Bronchial epithelial cell (primary cell): Measurements from ENCODE around the gene ENTPD3. TPM values are rescaled to one million over a fixed set of nuclear protein-coding genes. Genes with fewer than 3 reads are reported as not detected.

Experiments used
- DNase-seq: peaks from one replicate; pipeline ENCODE4 v3.0.0-alpha.2; 2010; ENCODE audit warnings: low read depth
- FAIRE-seq: peaks from 2 replicates; lab custom pipeline; 2011; peaks lifted over from hg19 to GRCh38; lab: Jason Lieb, UNC
- H3K27me3 ChIP-seq: 2 replicates; pipeline ENCODE4 v1.5.1; 2011; ENCODE audit warnings: low read length; ENCODE audit not compliant: control insufficient read depth, insufficient read depth
- H3K36me3 ChIP-seq: 2 replicates; pipeline ENCODE4 v1.5.1; 2011; ENCODE audit warnings: low read length; ENCODE audit not compliant: control insufficient read depth, insufficient read depth
- H3K4me3 ChIP-seq: 2 replicates; pipeline ENCODE4 v1.5.1; 2011; ENCODE audit warnings: mild to moderate bottlenecking, low read depth, low read length, control low read depth
- CTCF ChIP-seq: IDR thresholded peaks from 2 replicates; pipeline ENCODE4 v1.5.1; 2011; ENCODE audit warnings: mild to moderate bottlenecking, moderate library complexity, low read length, control low read depth, inconsistent platforms; ENCODE audit not compliant: insufficient read depth, severe bottlenecking
- total RNA-seq: library from RNA; depleted of rRNA; stranded (reverse); fragments of >200 nt; gene quantifications from 2 replicates; pipeline ENCODE4 v1.2.1, GENCODE V29; 2014

Gene ENTPD3
- total RNA-seq, 1 donor from 2014 or later: 8.4 TPM

- TF ChIP-seq CTCF: no peak
- FAIRE-seq: no peak
- DNase-seq: no peak
- Histone ChIP-seq H3K27me3 (no peaks in the 10 kb centered on the region), H3K4me3 (no peak overlapping the region), H3K36me3 (peaks cover 12% of the 10 kb centered on the region)
Observed at GRCh38 chr3:40463579-40463978, 76.6 kb downstream of the ENTPD3 start.

DNA sequence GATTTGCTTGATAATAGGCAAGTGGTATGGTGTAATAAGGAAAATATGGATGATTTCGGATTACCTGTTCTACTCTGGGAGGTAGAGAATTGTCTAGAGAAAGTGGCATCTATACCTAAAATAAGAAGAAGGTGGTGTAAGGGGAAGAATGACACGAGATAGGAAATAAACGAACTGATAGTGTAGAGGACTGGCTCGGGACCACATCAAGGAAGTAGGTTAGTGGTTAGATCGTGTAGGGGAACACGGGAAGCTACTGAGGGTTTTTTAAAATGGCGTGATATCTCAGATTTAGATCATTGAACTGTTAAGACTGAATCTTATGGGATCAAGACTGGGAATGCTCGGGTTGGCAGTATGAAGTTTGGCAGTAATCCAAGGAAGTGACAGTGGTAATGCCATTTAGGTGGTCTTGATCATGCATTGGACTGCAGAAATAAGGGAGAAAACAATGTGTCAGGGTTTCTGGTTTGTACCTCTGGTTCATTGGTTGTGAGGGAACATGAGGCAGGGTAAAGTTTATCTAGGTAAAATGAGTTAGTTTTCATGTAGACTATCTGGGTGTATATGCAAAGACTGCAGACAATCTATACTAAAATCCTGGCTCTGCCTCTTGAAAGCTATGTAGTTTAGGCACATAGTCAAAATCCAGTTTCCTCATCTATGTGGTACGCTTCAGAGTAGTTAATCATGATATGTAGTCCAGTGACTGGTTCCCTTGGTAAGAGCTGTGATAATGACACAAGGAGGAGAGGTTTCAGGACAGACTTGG lies 77.5 kb downstream of the ENTPD3 start:
- no peak for DNase-seq
- TF ChIP-seq CTCF: no peak
- H3K36me3 ChIP-seq: peaks cover 8% of the 10 kb centered on the region
- H3K27me3 ChIP-seq: no peaks in the 10 kb centered on the region
- no peak overlapping the region for H3K4me3 ChIP-seq
- FAIRE-seq: no peak

GRCh38 chr3:40465111-40465407 lies 78.1 kb downstream of the ENTPD3 start:
- Histone ChIP-seq H3K36me3 (peaks cover 8% of the 10 kb centered on the region), H3K4me3 (no peak overlapping the region), H3K27me3 (no peaks in the 10 kb centered on the region)
- no peak for FAIRE-seq
- DNase-seq: no peak
- no peak for TF ChIP-seq CTCF

DNA sequence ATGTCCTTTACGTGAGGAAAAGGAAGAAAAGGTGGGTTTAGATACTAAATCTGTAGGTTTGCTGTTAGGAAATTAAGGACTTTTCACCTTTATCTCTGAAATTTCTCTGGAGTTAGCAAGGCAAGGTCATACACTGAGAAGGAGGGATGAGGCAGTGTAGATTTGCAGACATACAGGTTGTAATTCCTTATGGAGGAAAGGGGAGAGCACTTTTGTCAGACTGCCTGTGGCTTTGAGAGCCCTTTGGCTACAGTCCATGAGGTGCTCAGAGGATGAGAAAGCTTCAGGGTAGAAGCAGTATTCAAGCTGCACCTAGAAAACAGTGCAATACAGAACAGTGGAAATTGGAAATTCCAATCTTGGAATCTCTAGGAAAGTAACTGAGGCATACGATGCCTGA lies 78.5 kb downstream of the ENTPD3 start:
- TF ChIP-seq CTCF: no peak
- peaks cover 6% of the 10 kb centered on the region for H3K36me3 ChIP-seq
- no peak for FAIRE-seq

DNA sequence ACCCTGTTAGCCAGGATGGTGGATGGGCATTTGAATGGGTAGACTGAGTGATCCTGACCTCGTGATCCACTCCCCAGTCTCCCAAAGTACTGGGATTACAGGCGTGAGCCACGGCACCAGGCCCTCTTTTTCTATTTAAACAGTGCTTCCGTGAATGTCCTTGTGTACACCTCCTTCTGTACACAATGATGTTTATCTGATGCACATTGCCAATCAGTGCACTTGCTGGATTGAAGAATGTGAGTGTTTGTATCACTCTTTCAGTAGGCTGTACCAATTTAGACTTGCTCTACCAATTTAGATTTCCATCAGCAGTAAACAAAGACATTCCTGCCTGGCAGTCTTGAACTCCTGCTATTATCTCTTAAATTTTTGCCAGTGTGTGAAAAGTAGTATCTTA lies 81.0 kb downstream of the ENTPD3 start:
- DNase-seq: no peak
- peaks cover 3% of the 10 kb centered on the region for H3K36me3 ChIP-seq
- TF ChIP-seq CTCF: no peak
- FAIRE-seq: no peak
- no peak overlapping the region for H3K4me3 ChIP-seq
- no peaks in the 10 kb centered on the region for H3K27me3 ChIP-seq

More for the DNA sequence above, 78.5 kb downstream of the ENTPD3 start:
- Histone ChIP-seq H3K4me3 (no peak overlapping the region), H3K27me3 (no peaks in the 10 kb centered on the region)
- no peak for DNase-seq

DNA sequence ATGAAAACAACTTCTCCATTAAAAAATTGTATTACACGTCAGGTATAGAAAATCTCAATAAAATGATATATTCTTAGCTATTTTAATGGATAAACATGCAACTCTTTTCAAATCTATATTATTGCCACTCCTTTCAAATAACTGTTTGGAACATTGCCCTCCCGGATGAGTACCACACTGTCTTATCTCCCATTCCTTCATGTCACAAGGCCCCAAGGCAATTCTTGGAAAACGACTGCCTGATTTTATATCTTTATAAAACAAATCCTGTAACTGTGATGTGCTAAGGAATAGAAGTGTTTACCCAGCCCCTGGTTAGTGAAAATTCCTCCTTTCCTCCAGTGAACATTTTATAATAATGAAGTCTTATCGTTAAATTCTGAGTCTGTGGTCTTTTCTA lies 83.7 kb downstream of the ENTPD3 start:
- TF ChIP-seq CTCF: no peak
- H3K4me3 ChIP-seq: no peak overlapping the region
- FAIRE-seq: no peak
- DNase-seq: no peak
- H3K27me3 ChIP-seq: no peaks in the 10 kb centered on the region
- no peaks in the 10 kb centered on the region for H3K36me3 ChIP-seq
